NCI-H2029 treated with DMSO at 0.1 percent for 48 hours (cell line): Measurements from ENCODE around the gene PUSL1.

Source experiments
- DNase-seq: peaks from one replicate; lab custom pipeline; 2025; lab: John Stamatoyannopoulos, UW

The PUSL1 gene

DNA sequence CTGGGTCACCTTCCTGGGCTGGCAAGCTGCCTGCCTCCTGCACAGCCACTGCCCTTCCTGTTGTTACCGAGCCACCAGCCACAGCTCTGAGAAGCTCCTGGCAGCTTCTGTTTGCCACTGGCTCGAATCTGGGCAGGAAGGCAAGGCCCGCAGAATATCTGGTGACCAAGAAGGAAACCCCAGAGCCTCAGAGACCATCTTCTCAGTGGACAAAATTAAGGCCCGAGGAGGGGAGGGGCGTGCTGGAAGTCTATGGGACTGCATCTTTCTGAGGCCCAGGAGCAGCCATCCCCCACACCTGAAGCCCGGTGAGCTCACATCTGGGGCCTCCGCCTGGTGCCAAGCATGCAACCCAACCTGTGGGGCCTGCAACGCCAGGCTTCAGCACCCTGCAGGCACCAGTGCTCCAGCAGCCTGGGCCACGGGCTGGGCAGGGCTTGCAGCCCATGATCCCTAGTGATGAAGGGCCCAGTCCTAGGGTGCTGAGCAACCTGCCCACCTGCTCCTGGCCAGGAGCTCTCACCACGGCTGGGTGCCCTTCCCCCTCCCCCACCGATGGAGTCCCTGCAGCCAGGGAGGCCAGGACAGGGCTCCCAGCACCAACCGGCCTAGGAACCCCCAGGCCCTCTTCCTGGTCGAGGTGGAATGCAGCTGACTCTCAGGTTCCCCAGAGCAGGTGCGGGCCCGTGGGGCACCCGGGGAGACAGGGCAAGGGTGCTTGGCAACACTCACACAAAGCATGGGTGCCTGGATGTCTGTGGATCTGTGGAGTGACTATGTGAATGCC is 17.1 kb downstream of the PUSL1 start:
- no peak for DNase-seq

DNA sequence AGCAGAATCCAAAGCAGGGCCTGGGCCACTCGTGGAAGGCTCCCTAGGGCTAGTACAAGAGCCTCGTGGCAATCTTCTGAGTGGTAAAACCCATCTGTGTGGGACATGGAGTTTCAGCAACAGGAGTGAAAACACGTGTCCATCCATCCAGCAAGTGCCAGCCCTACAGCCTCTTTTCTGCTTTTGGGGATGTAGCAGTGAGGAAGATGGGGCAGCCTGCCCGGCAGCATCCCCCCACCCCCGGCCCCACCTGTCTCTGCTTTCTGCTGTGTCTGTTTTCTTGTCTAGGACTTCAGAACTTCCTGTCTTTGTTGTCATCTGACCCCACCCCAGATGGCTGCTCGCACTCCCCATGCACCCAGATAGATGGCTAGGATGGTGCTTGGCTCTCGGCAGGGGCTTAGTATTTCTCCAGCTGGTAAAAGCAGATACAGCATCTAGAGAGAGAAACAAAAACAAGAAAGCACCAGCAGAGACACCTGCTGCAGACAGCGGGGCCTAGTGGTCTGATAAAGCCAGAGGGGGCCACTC is 17.7 kb downstream of the PUSL1 start:
- no peak for DNase-seq

DNA sequence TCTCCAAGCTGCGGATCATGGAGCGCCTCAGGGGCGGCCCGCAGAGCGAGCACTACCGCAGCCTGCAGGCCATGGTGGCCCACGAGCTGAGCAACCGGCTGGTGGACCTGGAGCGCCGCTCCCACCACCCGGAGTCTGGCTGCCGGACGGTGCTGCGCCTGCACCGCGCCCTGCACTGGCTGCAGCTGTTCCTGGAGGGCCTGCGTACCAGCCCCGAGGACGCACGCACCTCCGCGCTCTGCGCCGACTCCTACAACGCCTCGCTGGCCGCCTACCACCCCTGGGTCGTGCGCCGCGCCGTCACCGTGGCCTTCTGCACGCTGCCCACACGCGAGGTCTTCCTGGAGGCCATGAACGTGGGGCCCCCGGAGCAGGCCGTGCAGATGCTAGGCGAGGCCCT is 18.9 kb downstream of the PUSL1 start:
- no peak for DNase-seq

DNA sequence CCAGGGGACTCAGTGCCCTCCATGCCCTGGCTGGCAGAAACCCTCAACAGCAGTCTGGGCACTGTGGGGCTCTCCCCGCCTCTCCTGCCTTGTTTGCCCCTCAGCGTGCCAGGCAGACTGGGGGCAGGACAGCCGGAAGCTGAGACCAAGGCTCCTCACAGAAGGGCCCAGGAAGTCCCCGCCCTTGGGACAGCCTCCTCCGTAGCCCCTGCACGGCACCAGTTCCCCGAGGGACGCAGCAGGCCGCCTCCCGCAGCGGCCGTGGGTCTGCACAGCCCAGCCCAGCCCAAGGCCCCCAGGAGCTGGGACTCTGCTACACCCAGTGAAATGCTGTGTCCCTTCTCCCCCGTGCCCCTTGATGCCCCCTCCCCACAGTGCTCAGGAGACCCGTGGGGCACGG is 19.9 kb downstream of the PUSL1 start:
- DNase-seq, result no peak

DNA sequence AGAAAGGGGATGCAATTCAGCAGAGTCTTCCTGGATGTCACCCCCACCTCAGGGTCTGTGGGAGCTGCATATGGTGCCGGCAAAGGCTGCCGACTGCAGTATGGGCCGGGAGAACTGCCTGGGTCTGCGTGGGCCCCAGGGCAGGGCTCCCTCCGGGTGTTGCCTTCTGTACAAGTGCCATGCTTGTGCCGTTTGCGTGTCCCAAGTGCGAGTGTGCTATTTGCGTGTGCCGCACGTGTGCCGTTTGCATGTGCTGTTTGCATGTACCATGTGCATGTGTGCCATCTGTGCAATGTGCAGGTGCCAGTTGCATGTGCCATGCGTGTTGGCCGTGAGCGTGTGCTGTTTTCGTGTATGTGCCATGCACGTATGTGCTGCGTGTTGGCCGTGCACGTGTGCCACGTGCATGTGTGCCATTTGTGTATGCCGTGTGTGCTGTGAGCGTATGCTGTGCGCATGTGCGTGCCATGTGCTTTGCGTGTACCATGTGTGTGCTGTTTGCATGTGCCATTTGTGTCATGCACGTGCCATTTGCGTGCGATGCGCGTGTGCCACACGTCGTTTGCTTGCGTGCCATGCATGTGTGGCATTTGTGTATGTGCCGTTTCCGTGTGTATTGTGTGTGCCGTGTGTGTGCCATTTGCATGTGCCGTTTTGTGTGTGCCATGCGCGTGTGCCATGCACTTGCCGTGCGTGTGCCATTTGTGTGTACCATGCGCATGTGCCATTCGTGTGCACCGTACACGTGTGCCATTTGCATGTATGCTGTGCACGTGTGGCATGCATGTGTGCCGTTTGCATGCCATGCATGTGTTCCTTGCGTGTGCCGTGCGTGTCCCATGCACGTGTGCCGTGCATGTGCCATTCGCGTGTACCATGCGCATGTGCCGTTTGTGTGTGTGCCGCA is 21.2 kb downstream of the PUSL1 start:
- no peak for DNase-seq

DNA sequence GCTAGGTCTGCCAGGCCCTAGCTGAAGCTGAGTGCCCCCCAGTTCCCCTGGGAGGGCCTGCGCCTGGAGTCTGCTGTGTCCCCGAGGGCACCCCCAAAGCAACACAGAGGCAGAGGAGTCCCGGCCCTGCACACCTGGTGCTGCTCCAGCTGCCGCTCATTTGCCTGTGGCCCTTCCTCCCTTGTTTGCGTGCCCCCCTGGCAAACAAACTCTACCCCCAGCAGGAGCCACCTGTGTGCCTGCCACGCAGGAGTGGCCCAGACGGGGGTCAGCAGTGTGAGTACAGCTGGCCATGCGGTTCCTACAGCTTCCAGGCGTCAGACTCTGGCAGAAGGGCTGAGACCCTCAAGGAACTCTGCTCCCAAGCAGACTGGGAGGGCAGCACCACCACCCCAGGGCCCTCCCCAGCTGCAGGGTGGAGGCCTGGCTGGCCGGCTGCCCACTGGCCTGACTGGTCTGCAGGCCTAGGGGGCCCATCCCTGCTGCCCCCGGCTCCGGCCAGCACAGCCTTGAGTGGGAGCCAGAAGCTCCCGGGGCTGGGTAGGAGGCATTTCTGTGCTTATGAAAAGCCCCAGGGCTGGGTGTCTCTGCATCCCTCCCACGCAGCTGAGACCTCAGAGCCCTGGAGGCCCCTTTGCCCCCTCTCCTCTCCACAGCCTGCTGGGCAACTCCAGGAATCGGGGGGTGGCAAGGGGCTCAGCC is 22.1 kb downstream of the PUSL1 start:
- no peak for DNase-seq

DNA sequence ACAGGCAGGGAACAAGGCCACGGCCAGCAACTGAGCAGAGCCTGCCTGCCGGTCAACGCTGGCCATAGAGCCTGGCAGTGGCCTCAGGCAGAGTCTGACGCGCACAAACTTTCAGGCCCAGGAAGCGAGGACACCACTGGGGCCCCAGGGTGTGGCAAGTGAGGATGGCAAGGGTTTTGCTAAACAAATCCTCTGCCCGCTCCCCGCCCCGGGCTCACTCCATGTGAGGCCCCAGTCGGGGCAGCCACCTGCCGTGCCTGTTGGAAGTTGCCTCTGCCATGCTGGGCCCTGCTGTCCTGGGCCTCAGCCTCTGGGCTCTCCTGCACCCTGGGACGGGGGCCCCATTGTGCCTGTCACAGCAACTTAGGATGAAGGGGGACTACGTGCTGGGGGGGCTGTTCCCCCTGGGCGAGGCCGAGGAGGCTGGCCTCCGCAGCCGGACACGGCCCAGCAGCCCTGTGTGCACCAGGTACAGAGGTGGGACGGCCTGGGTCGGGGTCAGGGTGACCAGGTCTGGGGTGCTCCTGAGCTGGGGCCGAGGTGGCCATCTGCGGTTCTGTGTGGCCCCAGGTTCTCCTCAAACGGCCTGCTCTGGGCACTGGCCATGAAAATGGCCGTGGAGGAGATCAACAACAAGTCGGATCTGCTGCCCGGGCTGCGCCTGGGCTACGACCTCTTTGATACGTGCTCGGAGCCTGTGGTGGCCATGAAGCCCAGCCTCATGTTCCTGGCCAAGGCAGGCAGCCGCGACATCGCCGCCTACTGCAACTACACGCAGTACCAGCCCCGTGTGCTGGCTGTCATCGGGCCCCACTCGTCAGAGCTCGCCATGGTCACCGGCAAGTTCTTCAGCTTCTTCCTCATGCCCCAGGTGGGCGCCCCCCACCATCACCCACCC is 22.9 kb downstream of the PUSL1 start, which contains the start of gene TAS1R3:
Gene TAS1R3 (plus strand): TSS at position 213 of the 898 bp plus-strand sequence. CDS start 66 bp downstream, at position 279.
- no peak for DNase-seq

DNA sequence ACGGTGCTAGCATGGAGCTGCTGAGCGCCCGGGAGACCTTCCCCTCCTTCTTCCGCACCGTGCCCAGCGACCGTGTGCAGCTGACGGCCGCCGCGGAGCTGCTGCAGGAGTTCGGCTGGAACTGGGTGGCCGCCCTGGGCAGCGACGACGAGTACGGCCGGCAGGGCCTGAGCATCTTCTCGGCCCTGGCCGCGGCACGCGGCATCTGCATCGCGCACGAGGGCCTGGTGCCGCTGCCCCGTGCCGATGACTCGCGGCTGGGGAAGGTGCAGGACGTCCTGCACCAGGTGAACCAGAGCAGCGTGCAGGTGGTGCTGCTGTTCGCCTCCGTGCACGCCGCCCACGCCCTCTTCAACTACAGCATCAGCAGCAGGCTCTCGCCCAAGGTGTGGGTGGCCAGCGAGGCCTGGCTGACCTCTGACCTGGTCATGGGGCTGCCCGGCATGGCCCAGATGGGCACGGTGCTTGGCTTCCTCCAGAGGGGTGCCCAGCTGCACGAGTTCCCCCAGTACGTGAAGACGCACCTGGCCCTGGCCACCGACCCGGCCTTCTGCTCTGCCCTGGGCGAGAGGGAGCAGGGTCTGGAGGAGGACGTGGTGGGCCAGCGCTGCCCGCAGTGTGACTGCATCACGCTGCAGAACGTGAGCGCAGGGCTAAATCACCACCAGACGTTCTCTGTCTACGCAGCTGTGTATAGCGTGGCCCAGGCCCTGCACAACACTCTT is 23.8 kb downstream of the PUSL1 start:
- DNase-seq, result no peak

DNA sequence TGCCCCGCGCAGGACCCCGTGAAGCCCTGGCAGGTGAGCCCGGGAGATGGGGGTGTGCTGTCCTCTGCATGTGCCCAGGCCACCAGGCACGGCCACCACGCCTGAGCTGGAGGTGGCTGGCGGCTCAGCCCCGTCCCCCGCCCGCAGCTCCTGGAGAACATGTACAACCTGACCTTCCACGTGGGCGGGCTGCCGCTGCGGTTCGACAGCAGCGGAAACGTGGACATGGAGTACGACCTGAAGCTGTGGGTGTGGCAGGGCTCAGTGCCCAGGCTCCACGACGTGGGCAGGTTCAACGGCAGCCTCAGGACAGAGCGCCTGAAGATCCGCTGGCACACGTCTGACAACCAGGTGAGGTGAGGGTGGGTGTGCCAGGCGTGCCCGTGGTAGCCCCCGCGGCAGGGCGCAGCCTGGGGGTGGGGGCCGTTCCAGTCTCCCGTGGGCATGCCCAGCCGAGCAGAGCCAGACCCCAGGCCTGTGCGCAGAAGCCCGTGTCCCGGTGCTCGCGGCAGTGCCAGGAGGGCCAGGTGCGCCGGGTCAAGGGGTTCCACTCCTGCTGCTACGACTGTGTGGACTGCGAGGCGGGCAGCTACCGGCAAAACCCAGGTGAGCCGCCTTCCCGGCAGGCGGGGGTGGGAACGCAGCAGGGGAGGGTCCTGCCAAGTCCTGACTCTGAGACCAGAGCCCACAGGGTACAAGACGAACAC is 24.5 kb downstream of the PUSL1 start:
- no peak for DNase-seq

DNA sequence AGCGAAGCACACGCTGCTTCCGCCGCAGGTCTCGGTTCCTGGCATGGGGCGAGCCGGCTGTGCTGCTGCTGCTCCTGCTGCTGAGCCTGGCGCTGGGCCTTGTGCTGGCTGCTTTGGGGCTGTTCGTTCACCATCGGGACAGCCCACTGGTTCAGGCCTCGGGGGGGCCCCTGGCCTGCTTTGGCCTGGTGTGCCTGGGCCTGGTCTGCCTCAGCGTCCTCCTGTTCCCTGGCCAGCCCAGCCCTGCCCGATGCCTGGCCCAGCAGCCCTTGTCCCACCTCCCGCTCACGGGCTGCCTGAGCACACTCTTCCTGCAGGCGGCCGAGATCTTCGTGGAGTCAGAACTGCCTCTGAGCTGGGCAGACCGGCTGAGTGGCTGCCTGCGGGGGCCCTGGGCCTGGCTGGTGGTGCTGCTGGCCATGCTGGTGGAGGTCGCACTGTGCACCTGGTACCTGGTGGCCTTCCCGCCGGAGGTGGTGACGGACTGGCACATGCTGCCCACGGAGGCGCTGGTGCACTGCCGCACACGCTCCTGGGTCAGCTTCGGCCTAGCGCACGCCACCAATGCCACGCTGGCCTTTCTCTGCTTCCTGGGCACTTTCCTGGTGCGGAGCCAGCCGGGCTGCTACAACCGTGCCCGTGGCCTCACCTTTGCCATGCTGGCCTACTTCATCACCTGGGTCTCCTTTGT is 25.3 kb downstream of the PUSL1 start:
- DNase-seq, result no peak

DNA sequence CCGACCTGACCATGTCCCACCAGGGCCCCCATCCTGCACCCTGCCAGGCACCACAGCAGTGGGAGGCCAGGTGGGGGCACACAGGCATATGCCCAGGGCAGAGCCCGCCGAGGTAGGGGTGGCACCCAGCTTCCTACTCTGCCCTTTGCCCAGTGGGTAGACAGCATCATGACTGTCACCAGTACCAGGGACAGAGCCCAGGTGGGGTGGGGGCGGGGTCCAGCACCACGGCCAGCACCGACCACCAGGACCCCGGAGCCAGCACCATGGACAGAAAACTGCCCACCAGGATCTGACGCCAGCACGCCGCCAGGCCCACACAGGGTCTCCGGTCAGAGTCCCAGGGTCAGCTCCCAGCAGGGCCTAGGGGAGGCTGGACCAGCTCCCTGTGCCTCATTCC is 26.4 kb downstream of the PUSL1 start:
- DNase-seq, result no peak

DNA sequence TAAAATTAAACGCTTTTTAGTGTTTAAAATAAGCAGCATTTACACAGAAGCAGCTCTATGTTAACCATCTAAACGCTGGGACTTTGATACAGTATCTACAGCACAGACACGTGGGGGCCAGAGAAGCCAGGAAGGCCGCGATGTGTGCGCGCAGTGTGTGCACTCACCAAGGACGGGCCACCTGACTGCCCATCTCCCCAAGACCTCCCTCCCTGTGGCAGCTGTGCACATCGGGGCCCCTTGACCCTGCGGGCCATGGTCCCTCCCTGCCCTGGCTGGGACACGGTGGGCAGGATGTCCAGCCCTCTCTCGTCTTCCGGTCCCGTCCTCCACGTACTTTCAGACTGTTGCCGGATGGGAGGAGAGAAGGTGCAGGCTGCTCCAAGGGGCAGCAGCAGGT is 26.9 kb downstream of the PUSL1 start:
- DNase-seq, result no peak

DNA sequence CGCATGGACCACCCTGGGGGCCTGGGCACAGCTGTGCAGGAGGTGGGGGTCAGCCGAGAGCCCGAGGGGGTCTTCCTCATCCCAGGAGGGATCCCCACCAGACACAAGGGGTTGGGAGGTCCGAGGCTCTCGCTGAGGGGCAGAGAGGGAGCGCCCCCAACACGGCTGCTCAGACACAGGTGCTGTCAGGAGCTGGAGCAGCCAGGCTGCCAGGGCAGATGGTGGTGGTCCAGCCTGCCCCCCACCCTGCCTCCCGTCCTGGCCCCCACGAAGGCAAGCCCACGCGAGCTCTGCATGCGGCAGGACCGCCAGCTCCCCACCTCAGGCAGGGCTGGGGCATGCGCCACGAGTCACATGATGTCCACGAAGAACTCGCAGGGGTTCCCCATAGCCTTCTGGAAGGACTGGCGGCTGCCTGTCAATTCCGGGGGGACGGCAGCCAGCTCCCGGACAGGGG is 27.4 kb downstream of the PUSL1 start:
- no peak for DNase-seq

DNA sequence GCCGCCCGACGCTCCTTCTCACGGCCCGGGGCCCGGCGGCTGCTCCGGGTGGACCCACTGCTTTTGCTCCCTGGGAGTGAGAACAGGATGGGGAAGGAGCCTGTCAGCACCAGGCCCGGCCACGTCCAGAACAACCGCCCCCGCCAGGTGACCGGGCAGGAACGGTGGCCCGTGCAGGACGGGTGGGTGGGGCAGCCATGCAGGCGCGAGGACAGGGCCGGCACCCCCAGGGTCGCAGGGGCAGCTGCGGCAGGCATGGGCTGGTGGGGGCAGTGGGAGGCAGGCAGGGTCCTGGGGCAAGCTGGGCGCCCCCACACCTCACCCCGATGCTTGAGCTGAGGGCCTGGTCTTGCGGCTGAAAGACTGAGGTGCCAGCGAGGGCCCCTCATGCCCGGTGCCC is 28.0 kb downstream of the PUSL1 start:
- no peak for DNase-seq

DNA sequence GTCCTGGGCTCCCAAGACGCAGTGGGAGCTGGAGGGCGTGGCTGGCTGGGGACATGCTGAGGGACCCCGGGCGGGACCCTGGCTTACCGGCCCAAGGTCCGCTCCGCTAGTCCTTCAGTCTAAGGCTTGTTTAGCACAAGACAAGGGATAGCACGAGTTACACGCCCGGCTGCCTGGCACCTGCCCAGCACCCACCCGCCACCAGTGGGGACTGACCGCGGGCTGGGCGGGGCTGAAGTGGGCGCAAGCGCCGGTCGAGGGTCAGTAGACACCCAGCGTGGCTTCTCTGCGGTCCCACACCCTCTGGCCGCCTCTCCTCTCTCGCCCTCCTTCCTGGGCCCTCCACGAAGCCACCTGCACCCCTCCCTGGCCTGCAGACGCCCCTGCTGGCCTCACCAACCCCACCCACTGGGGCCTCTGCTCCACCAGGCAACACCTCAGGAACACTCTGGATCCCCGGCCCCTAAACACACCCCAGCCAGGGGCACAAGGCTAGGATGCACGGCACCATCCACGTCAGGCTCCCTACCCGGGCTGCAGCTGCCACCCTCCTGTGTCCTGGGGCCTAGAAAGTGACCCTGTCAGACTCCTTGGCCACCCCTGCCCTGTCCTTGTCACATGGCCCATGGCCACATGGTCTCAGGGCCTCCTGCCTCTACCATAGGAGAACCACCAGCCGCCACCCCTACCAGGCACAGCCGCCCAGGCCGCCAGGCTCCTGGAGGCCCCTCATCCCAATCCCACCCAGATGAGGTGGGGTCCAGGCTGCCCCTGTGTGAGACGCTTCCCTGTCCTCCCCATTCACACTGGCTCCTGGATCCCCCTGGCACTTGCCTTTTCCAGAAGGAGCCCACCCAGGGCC is 28.8 kb downstream of the PUSL1 start:
- no peak for DNase-seq

DNA sequence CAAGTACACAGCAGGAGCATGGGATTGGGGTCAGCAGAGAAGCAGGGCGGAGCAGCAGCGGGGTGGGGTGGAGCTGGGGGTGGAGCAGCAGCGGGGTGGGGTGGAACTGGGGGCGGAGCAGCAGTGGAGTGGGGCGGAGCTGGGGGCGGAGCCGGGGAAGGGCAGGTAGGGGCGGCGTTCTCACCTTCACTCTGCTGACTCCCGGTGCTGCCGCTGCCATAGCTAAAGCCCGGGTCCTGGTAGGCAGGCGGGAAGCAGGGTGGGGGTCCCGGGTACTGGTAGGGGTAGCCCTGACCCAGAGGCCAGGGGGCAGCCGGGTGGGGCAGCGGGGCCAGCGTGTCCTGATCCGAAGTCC is 29.4 kb downstream of the PUSL1 start:
- no peak for DNase-seq

DNA sequence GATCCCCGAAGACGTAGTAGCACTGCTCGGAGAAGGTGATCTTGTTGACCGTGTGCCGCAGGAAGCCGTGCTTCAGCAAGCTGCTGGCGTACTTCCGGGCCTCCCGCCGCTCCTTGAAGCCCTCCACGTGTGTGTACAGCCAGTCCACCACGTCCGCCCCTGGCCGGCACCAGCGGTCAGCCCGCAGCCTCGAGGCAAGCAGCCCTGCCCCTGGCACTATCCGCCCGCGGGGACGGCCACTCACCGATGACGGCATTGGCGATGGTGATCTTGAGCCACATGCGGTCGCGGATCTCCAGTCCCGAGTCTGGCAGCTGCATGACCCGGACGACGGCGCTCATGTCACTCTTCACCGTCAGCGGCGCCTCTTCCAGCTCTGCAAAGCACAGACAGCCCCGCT is 29.9 kb downstream of the PUSL1 start:
- no peak for DNase-seq

DNA sequence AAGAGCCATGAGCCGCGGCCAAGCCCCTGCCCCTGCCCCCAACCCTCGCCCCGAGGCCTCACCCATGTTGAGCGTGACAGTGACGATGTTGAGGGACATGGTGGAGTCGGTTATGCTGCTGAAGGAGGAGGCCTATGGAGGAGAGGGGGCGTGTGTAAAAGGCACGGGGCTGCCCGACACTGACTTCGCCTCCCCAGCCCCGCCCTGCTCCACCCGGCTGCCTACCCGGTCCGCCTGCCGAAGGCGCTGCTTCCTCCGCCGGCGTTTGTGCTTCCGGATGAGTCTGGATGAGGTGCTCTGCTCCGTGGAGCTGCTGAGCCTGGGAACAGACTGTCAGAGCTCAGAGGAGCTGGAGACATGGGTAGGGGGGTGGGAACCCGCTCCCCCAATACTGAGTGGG is 31.8 kb downstream of the PUSL1 start:
- DNase-seq, result no peak
